Progenitor cell of endocrine pancreas (in vitro differentiated cells): ENCODE data around the gene TMUB2. TPM values are rescaled to one million over a fixed set of nuclear protein-coding genes. Genes with fewer than 3 reads are reported as not detected.

Experiments used
- DNase-seq: peaks from one replicate; pipeline ENCODE4 v3.0.0; 2021; ENCODE audit warnings: low spot score; ENCODE audit not compliant: unreplicated experiment
- H3K27ac Mint-ChIP-seq: 2 replicates; pipeline ENCODE4 v1.8.0; 2021; ENCODE audit warnings: mild to moderate bottlenecking, moderate library complexity, mixed read lengths
- H3K27me3 Mint-ChIP-seq: 2 replicates; pipeline ENCODE4 v1.8.0; 2021; ENCODE audit warnings: mixed read lengths
- H3K36me3 Mint-ChIP-seq: 2 replicates; pipeline ENCODE4 v1.8.0; 2022; ENCODE audit warnings: mixed read lengths; ENCODE audit not compliant: insufficient read depth
- H3K4me1 Mint-ChIP-seq: 2 replicates; pipeline ENCODE4 v1.8.0; 2021; ENCODE audit warnings: low read depth, mixed read lengths
- H3K4me3 Mint-ChIP-seq: 2 replicates; pipeline ENCODE4 v1.8.0; 2021; ENCODE audit warnings: low read depth, mild to moderate bottlenecking, moderate library complexity, mixed read lengths
- H3K9me3 Mint-ChIP-seq: 2 replicates; pipeline ENCODE4 v1.8.0; 2021; ENCODE audit warnings: low read depth, mixed read lengths
- CTCF ChIP-seq: fragments of 200-600 bp; sonication (generic); IDR thresholded peaks from one replicate; pipeline ENCODE4 v1.5.0; 2021; ENCODE audit warnings: antibody characterized with exemption, mild to moderate bottlenecking; ENCODE audit not compliant: unreplicated experiment
- total RNA-seq: library from RNA; stranded (reverse); gene quantifications from 2 replicates; pipeline ENCODE4 v1.2.1, GENCODE V29; 2021

TMUB2 gene
- total RNA-seq, 1 donor from 2014 or later = 50.3 TPM

GRCh38 chr17:44207319-44207718 lies 20.5 kb downstream of the TMUB2 start:
- peaks cover 17% of the 10 kb centered on the region for H3K36me3 Mint-ChIP-seq

GRCh38 chr17:44207743-44208142 lies 21.0 kb downstream of the TMUB2 start:
- Mint-ChIP-seq H3K4me3 (no peak overlapping the region), H3K4me1 (peaks cover 1% of the 10 kb centered on the region), H3K27ac (no peak overlapping the region), H3K27me3 (no peaks in the 10 kb centered on the region), H3K9me3 (no peaks in the 10 kb centered on the region), H3K36me3 (peaks cover 18% of the 10 kb centered on the region)
- DNase-seq = no peak
- no peak for TF ChIP-seq CTCF

More at GRCh38 chr17:44207319-44207718, 20.5 kb downstream of the TMUB2 start:
- Mint-ChIP-seq H3K4me3 (no peak overlapping the region), H3K9me3 (no peaks in the 10 kb centered on the region), H3K27ac (no peak overlapping the region), H3K27me3 (no peaks in the 10 kb centered on the region), H3K4me1 (peaks cover 1% of the 10 kb centered on the region)
- no peak for DNase-seq
- TF ChIP-seq CTCF = no peak

GRCh38 chr17:44209786-44210341 lies 23.1 kb downstream of the TMUB2 start:
- Mint-ChIP-seq H3K36me3 (peaks cover 30% of the 10 kb centered on the region), H3K27ac (no peak overlapping the region), H3K4me1 (no peaks in the 10 kb centered on the region), H3K27me3 (no peaks in the 10 kb centered on the region), H3K4me3 (no peak overlapping the region), H3K9me3 (no peaks in the 10 kb centered on the region)
- DNase-seq = no peak
- TF ChIP-seq CTCF = no peak

- no peak overlapping the region for H3K27ac Mint-ChIP-seq
- peak; percentile 96 for TF ChIP-seq CTCF
- no peaks in the 10 kb centered on the region for H3K27me3 Mint-ChIP-seq
- H3K4me3 Mint-ChIP-seq = no peak overlapping the region
- H3K36me3 Mint-ChIP-seq = peaks cover 32% of the 10 kb centered on the region
- H3K4me1 Mint-ChIP-seq = no peaks in the 10 kb centered on the region
- peak; percentile 77 for DNase-seq
- no peaks in the 10 kb centered on the region for H3K9me3 Mint-ChIP-seq
These were observed 23.8 kb downstream of the TMUB2 start for GRCh38 chr17:44210342-44211192.

- Mint-ChIP-seq H3K4me1 (no peaks in the 10 kb centered on the region), H3K27me3 (no peaks in the 10 kb centered on the region), H3K36me3 (peaks cover 32% of the 10 kb centered on the region), H3K27ac (no peak overlapping the region), H3K9me3 (no peaks in the 10 kb centered on the region), H3K4me3 (no peak overlapping the region)
- TF ChIP-seq CTCF = no peak
- DNase-seq = no peak
These were observed 24.8 kb downstream of the TMUB2 start for GRCh38 chr17:44211281-44212265.
